Activated T-helper 1 cell treated with Interleukin-2 at 50 U/mL for 16 hours (primary cell): ENCODE results near the gene PPBP.
"Not testable (repeated sequence)": the region's sequence is repeated elsewhere in the genome, so short reads cannot be mapped to it uniquely, and the experiment has no call there.

Source experiments
- DNase-seq: peaks from one replicate; pipeline ENCODE4 v3.0.0-alpha.2; 2020; ENCODE audit warnings: low read depth

PPBP gene

DNA sequence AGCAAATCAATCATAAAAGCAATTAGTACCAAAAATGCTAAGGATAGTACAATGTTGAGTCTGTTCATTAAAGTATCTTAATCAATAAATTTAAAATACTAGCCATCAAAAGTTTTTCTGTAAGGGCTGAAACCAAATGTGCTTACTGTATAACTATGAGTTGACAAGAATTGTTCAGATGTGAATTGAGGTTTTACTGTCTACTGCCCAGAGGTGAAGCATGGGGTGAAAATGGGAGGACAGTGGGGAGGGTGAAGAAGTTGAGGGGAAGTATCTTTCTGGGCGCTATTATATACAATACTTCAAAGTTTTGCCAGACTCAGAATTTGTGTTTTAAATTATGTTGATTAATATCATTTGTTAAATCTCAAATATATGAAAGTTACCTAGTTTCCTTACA, 4.1 kb upstream of the PPBP start:
- DNase-seq, result no peak

DNA sequence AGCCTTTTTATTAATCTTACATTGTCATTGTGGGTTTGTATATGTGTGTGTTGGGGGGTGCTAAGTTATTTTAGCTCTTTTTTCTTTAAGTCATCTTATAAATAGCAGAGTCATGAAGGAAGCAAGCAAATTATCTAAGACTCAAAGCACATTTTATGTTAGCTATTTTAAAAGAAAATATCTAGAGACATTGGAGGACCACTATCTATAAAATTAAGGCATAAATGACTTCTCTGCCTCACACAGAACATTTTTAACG, 3.7 kb upstream of the PPBP start:
- DNase-seq, result no peak

DNA sequence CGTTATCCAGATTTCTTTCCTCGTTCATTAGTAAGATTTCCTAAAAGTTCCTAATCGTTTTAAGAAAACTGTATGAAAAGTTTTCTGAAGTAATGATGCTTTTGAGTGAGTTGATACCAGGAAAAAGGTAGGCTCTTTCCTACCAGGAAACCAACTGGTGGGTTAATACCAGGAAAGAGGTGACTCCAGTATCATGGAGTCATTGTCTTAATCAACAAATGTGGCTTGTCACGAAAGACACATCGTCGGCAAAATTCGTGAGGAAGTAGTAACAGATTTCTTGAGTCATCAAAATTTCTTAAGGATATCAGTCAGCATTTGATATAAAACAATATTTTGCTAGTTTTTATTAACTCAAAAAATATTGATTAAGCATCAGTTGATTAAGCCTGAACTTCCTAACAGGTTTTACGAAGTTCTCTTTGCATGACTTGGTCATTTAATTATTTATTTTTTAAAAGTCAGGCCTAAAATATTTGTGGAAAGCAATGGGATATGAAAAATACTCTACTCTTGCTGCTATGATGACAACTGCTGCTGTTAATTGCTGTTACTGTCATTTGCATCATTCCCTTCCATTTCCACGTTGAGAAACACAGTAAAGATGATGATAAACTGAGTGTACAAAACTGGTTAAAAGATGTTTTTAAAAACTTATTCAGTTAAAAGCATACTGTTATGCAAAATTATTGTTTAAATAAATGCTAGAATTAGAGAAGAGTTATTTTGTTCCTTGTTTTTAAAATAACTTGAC, 3.2 kb upstream of the PPBP start:
- DNase-seq, result no peak

DNA sequence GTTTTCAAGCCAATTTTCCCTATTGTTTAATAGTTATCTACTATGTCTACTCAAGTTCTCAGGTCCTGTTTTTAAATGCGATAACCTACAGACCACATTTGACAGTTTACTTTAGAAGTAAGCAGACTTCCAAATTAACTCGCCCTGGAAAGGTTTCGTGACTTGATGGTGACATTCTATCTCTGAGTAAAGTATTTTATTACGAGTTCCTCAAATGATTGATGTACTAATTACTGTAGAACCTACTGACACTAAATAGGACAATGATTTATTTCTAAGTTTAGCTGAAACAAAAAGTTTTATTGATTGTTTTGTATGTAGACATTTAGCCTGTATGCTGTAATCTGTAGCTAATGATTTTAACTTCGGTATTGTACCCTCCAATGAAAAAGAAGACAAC, 1.9 kb upstream of the PPBP start:
- DNase-seq, result no peak

DNA sequence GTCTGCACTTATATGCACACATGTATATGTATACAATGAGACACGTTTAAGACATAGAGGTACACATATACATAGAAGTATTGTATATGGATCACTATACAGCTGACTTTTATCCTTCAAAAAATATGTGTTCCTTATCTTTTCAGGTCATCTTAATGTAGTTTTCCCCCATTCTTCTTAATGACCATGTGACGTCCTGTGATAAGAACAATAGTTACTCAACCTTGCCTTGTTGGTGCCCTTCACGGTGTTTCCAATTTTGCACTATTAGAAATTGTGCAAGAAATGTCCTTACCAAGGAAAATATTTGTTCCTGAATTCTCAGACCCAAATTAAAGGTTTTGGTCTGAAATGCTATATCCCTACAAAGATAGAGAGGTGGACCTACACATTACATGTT, 1.0 kb upstream of the PPBP start:
- no peak for DNase-seq

DNA sequence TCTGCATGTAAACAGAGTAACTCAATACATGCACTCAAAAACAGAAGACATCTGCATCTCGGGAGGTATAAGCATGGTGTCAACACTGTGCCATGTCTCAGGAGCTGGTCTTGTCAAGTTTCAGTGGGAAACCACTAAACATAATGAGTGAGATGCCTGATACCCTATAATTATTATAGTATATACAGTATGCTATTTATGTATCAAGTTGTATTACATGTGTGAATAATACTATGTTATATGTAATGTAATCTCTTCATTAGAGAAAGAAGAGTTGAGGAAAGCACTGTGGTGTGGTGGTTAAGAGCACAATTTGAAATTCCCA, 2.5 kb downstream of the PPBP start:
- DNase-seq, result no peak

DNA sequence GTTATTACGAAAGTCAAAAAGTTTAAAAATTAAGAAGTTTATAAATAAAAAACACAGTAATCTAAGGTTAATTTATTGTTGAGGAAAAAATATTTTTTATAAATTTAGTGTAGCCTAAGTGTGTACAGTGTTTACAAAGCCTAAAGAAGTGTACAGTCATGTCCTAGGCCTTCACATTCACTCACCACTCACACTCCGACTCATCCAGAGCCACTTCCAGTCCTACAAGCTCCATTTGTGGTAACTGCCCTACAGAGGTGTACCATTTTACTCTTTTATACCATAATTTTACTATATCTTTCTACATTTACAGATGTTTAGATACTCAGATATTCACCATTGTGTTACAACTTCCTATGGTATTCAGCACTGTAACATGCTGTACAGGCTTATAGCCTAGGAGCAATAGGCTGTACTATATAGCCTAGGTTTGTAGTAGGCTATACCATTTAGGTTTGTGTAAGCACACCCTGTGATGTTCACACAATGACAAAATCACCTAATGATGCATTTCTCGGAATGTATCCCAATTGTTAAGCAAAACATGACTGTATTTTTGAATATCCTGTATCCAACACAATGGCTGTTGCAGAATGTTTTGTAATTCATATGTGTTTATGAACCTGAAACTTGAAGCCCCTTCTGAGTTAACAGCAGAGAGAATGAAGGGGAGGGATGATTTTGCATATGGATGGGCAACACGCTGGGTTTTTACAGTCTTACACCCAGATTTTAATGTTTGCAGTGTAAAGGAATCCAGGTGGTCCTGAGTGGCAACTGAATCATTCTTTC, 3.1 kb downstream of the PPBP start:
- DNase-seq, result no peak

DNA sequence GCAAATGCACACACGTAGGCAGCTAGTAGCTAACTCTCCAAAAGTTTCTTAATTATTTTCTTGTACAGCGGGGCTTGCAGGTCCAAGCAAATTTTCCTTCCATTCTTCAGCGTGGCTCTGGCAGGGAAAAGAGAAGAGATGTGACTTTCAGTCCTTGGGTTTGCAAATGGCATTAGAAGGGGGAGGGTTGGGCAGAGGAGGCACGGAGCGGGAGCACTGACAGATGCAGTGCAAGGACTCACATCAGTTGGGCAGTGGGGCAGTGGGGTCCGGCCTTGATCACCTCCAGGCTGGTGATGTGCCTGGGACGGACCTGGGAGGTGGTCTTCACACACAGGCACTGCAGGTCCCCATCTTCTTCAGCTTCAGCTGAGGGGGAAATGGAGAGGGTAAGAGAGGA, 6.8 kb downstream of the PPBP start:
- DNase-seq, result not testable (repeated sequence)

DNA sequence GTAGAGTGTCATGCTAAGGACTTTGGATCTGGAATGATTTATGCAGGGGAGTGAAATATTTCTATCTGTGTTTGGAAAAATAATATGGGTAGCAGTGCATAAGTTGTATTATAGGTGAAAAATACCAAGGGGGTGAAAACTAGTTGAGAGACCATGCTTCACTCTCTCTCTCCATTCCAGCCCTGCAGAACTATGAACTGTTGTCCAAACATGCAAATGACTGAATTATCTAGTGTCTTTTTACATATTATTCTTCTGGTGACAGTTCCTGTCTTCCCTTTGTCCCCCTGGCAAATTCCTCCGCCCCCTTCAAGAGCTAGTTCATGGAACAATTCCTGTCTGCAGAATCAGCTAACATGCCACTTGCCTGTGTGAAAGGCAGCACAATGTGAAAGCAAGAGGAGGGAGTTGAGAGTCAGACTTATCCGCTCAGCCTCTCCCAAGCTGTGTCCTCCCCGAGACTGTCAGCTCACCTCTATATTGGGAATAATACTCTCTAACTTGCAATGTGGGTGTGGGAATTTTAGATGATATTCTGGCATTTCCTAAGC, 8.5 kb downstream of the PPBP start:
- DNase-seq, result no peak

DNA sequence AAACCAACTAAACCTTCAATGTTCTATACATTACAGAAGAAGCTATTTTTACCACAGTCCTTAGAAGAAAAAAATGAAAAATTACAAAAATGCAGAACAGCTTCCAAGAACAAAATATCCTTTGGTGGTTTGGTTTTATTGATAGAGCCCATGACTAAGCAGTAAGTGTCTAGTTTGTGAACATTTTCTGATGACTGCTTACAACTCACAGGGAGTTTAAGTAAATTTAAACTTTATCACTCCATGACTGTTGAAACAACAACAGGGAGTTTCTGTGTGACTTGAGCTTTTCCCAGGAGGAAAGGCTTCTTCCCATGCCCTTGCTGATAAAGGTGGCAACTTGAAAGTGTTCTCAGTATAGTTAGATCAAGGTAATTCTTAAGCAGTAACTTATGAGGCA, 9.1 kb downstream of the PPBP start:
- no peak for DNase-seq

DNA sequence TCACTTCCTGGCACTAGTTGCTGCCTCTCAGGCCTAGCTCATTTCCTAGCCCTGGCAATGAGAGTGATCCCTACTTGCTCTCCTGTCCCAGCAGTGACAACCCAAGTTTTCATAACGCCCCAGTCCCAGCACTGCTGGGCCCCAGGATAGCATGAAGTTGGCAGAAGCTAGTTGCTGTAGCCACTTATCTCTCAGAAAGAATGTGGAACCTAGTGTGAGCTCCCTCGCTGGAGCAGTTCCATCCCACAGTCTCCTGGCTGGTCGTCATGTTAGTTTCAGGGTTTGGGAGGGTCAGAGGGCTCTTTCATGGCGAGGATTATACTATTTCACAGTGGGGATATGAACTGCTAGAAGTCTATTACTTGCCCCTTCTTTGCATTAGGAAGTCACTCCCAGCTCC, 11.3 kb downstream of the PPBP start:
- DNase-seq, result no peak

DNA sequence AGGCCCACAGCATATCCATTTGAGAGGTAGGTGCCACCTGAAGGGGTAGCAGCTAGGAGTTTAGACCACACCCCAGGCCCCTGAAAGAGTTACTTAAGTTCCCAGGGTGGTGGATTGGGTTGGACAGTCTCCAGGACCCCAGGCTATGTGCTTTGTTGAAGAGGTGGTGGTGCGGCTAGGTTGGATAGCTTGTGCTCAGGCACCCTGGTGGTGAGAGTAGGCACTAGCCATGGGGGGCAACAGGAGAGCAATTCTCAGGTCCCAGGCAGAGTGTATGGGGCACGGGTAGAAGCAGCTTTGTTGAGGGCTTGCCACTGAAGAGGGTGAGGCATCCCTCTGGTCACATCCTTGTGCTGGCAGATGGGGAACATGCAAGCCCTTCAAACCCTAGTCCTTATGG, 11.8 kb downstream of the PPBP start:
- no peak for DNase-seq

DNA sequence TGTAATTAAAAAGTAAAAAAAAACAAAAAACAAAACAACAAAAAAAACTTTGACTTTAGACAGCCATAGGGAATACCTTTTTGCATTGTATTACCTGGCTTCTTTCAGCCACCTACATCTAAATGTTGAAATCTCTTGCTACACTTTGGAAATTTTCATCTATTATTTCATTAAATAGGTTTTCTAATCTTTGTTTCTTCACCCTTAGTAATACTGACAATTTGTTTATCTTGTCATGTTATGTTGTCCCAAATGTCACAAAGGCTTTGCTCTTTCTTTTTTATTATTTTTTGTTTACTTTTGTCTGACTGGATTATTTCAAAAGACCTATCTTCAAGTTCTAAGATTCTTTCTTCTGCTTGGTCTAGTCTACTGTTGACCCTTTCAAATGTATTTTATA, 13.6 kb downstream of the PPBP start:
- no peak for DNase-seq

DNA sequence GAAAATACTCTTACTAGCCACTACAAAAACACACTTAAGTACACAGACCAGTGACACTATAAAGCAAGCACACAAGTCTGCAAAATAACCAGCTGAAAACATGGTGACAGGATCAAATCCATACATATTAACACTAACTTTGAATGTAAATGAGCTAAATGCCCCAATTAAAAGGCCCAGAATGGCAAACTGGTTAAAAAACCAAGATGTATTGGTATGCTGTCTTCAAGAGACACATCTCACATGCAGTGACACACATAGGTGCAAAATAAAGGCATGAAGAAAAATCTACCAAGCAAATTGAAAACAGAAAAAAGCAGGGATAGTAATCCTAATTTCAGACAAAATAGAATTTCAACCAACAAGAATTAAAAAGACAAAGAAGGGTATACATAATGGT, 17.0 kb downstream of the PPBP start:
- no peak for DNase-seq

DNA sequence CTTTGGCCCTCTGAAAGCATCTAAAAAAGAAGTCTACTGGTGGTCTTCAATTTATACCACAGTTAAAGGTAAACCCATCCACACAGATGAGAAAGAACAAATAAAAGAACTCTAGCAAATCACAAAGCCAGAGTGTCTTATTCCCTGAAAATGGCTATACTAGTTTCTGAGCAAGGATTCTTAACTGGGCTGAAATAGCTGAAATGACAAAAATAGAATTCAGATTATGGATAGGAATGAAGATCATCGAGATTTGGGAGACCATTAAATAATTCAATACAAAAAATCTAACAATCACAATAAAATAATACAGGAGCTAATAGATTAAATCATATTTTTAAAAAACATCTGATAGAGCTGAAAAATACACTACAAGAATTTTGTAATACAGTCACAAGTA, 18.0 kb downstream of the PPBP start:
- DNase-seq, result no peak

DNA sequence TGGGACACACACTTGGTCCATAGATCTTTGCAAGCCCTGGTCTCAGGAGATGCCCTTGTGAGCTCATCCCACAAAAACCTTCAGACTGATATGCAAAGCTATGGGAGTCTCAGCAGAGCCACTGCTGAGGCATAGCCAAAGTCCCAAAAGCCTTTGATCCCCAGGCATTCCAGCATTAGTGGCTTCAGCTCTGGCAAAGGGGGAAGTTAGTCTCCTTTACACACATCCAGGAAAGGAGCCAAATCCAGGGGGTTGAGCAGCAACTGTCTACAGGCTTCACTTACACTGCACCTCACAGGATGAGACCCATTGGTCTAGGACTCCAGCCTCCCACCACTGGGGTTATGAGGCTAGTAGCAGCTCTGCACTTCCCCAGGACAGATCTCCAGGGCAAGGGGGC, 20.1 kb downstream of the PPBP start:
- DNase-seq, result no peak

DNA sequence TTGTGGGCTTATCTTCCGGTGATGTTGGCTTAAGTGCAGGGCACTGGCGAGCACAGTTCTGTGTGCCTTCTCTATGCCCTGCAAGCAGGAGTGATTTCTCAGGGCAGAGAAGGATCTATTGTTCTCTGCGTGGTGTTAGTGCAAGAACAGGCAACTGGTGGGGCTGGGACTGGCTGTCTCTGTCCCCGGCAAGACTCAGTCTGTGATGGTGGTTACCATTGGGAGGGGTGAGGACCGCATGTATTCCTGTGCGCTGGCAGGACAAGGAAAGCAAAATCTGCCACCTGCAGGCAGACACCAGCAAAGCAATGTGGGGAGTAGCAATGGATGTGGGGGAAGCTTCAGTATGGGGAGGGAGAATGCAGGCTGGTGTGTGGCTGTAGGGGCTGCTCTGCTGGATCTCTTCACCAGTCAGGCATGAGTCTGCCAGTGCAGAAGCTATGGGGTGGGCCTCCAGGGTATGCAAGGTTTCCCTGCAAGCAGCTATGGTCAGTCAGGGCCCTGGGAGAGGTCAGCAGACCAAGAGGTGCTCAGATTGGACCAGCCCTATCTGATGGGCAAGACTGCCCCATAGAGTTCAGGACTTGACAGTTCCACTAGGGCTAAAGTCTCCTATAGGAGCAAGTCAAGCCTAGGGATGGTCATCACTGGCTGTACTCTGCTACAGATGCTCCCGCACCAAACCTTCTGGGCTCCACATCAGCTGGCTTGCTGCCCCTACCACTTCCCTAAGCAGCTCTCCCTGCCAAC, 23.0 kb downstream of the PPBP start:
- no peak for DNase-seq

DNA sequence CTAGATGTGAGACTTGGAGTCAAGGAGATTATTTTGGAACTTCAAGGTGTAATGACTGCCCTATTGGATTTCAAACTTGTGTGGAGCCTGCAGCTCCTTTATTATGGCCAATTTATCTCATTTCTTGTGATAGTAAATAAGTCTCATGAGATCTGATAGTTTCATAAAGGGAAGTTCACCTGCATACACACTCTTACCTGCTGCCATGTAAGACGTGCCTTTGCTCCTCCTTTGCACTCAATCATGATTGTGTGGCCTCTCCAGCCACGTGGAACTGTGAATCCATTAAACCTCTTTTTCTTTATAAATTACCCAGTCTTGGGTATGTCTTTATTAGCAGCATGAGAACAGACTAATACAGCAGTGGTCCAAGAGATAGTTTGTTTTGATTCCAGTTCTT, 25.3 kb downstream of the PPBP start:
- no peak for DNase-seq

DNA sequence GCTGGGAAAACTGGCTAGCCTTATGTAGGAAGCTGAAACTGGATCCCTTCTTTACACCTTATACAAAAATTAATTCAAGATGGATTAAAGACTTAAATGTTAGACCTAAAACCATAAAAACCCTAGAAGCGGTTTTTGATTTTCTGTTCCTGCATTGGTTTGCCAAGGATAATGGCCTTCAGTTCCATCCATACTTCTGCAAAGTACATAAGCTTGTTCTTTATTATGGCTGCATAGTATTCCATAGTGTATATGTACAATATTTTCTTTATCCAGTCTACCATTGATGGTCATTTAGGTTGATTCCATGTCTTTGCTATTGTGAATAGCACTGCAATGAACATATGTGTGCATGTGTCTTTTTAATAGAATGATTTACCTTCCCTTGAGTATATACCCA, 28.9 kb downstream of the PPBP start:
- DNase-seq, result not testable (repeated sequence)

DNA sequence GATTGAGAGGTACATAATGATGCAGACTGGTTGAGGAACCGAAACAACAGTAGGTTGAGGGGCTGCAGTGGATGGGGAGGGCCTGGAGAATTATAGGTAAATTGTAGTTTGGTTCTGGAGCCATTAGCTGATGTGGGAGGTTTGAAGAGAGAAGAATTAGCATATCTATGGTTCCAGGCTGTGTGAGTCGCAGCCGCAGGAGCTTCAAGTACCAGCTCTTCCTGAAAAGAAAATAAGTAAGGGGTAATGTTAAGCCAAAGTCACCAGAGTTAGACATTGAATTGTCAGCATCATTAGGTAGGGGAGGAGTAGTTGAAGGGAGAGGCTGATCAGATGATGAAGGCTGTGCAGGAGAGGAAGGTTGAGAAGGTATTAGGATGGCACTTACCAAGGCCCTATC, 35.6 kb downstream of the PPBP start:
- no peak for DNase-seq

DNA sequence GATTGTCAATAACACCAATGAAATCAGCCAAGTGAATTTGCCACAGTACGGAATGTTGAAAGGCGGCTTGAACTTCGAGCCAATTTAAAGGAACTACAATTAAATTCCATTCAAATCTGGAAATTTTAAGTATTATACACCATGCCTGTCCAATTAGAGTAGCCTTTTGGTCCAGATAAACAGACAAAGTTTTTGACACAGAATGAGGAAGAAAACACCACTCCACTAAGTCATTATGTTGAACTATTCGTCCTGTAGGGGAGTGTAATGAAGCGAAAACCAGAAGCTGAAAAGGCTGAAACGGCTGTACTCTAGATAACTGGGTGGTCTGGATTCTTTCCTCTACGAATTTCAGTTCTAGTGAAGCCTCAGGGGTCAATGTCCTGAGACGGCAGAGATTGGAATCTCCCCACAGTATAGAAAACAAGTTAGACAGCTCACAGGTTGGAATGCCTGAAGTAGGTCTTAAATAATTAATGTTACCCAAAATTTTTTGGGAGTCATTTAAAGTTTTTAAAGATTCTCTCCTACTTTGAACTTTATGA, 37.5 kb downstream of the PPBP start:
- DNase-seq, result not testable (repeated sequence)

DNA sequence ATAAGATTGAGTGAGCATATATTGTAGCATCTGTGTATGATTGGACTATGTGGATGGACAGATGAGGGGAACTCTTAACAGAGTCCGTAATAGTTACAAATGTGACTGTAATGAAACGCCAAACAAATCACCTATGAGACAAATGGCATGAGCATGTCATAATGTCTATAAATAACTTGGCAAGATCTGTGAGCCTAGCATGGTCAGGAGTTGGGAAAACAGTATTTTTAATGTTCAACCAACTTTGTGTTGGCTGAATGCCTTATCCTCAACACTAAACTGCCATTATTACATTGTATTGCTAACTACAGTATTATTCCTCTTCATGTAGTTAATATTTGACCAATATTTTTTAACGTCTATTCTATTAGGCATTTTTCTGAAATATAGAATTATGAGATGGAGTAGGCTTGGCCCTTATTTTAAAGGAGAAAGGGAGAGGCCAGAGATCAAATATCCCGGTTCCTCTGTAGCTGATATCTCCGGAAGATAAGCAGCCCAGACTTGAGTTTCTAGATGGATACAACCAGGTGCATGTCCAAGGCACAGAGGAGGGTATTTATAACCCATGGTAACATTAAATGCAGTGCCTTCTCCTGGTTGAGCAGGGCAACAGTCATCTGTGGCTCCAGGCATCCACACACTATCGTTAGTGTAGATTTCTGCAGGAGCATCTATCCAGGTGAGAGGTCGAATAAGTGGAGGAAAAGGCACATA, 38.8 kb downstream of the PPBP start:
- no peak for DNase-seq
